NCI-H146 treated with DMSO at 0.1 percent for 48 hours (cell line): Measurements from ENCODE around the gene PIK3CA.
"Not testable (repeated sequence)": the region's sequence is repeated elsewhere in the genome, so short reads cannot be mapped to it uniquely, and the experiment has no call there.

ENCODE experiments used
- DNase-seq: peaks from one replicate; lab custom pipeline; 2025; ENCODE audit not compliant: unreplicated experiment; lab: John Stamatoyannopoulos, UW

PIK3CA gene

GRCh38 chr3:179260949-179261765 is 113.0 kb downstream of the PIK3CA start:
- peak; percentile 63 for DNase-seq

GRCh38 chr3:179263134-179263533 is 115.0 kb downstream of the PIK3CA start:
- DNase-seq: no peak

- no peak for DNase-seq
These were observed 116.3 kb downstream of the PIK3CA start for GRCh38 chr3:179264449-179264848.

GRCh38 chr3:179265092-179265491 is 116.9 kb downstream of the PIK3CA start:
- no peak for DNase-seq

GRCh38 chr3:179265875-179266274 is 117.7 kb downstream of the PIK3CA start:
- DNase-seq: no peak

DNA sequence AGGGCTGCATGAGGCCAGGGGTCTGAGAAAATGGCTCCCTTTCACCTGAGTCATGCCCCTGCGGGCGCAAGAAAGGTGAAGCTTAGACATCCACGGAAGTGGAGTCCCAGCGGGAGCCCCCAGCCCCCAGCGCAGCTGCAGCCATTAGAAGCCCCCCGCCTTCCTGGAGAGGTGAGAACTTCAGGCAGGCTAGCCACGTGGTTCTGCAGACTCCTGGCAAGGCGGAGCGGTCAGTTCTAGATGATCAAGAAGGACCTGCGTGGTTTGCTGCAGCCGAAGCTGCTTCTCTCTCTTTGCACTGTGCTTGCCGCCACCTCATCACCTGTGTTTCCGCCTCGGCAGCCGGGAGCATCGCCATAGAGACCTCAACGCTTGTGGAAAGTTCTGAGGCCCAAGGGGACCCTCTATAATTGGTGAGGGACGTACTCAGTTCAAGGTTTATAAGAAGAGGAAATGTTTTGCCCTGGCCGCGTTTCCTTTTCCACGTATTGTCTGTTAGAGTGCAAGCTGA is 118.6 kb downstream of the PIK3CA start:
- no peak for DNase-seq

DNA sequence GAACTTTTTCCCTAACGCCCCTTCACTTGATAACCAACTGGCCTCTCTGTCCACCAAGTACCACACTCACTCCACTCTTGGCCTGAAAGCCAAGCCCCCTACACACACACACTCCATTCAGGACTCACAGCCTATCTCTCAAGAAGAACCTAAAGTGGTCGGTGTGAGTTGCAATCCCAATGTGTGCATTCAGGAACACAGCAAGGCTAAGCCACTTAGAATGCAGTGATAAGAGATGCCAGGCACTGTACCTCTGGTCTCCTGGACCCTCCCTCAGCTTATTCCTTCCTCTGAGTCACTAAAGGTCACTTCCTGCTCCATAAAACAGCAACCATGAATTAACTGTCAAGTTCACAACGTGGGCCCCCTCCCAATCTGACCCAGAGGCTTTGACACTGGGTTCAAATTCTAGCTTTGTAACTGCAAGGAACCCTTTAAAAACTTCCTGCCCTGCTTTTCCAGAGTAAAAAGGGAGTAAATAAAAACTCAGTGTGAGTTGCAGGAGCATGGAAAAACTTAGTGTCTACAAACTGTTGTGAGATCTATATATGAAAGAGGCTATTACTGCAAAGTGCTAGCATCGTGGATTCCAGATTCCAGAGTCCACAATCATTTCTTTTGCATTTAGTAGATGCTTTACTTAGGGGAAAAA is 120.4 kb downstream of the PIK3CA start:
- no peak for DNase-seq

DNA sequence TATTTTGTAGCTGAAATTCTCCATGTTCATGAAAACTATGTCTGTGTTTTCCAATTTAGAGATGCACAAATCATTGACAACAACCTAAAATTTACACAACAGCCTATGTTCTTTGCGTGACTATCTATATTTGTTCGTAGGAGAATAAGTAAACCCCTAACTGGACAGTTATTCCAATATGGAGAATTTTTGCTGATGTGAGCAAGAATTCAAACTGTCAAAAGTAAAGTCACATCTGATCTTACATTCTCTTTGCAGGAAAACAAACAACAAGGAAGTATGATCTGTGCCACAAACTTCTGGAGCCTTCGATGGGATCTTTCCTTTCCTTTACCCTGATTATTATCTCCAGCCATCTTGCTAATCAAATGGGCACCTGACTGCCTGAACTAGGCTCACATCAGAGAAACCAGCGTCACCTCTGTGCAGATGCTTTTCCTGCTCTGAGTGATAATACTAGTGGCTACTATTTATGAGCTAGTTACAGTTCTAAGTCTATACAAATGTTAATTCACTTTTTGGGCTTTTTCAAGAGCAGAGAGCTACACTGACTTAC is 121.1 kb downstream of the PIK3CA start:
- no peak for DNase-seq

GRCh38 chr3:179272385-179272784 is 124.2 kb downstream of the PIK3CA start:
- DNase-seq: no peak

DNA sequence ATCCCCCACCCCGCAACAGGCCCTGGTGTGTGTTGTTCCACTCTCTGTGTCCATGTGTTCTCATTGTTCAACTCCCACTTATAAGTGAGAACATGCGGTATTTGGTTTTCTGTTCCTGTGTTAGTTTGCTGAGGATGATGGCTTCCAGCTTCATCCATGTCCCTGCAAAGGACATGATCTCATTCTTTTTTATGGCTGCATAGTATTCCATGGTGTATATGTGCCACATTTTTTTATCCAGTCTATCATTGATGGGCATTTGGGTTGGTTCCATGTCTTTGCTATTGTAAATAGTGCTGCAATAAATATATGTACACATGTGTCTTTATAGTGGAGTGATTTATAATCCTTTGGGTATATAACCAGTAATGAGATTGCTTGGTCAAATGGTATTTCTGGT is 126.3 kb downstream of the PIK3CA start:
- not testable (repeated sequence) for DNase-seq

DNA sequence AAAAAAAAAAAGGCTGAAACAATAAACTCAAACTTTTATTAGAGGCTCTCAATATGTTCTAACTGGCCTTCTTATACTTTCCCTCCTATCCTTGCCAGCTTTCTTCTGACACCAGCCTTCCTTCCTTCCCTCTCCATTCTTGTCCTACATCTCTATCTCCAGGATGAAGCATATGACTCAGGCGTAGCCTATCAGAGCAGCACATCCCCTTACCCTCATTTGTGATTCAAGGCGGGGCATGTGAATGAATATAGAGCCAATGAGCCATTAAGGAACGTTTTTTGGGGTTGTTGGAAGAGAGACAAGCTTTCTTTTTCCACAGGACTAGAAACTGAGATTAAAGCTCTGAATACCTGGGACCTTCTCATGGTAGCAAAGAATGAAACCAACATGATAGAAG is 127.8 kb downstream of the PIK3CA start:
- no peak for DNase-seq

GRCh38 chr3:179276743-179277142 is 128.6 kb downstream of the PIK3CA start:
- no peak for DNase-seq

GRCh38 chr3:179278151-179278550 is 130.0 kb downstream of the PIK3CA start:
- no peak for DNase-seq

- DNase-seq: no peak
These were observed 131.0 kb downstream of the PIK3CA start for GRCh38 chr3:179278932-179279693.

DNA sequence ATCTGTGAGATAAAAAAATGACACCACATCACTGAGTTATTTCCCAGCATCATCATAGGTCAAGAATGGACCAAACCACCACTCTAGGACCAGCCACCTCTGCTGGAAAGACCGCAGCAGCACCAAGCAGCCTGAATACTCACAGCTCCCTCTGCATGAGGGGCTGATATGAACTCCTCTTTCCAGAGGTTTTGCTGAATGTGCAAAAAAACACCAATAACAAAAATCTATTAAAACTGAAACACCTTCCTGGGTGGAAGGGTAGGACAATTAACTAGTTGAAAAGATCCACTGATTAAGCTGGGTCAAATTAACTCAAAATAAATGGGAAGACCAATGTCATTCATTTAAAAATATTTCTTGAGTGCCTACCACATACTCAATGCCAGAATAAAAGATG is 131.7 kb downstream of the PIK3CA start:
- no peak for DNase-seq

- DNase-seq: no peak
These were observed 133.7 kb downstream of the PIK3CA start for GRCh38 chr3:179281825-179282224.

GRCh38 chr3:179286331-179286730 is 138.2 kb downstream of the PIK3CA start:
- DNase-seq: no peak

DNA sequence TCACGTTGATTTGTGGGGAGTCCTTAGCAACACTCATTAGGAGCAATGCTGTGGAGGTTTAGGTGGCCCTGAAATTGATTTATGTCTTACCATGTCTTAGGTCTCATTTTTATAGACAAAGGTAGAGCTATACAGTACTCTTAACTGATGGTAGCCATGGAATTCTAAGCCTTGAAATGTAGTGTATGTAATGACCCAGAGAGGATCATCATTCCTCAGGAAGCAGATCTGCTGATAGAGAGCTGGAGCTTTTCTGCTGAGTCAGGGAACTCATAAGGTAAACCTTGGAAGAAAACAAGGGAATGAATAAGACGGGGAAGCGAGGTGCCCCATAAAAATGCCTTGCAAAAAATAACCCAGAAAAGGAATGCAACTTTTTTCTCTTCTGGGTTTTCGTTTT is 140.7 kb downstream of the PIK3CA start:
- no peak for DNase-seq

- DNase-seq: no peak
These were observed 141.1 kb downstream of the PIK3CA start for GRCh38 chr3:179289295-179289694.
